Measurements from ENCODE around the gene GAK. TPM values are rescaled to one million over a fixed set of nuclear protein-coding genes. Genes with fewer than 3 reads are reported as not detected.

The GAK gene
- total RNA-seq, 2 experiments from 2014 or later = 97.8 to 102 TPM

DNA sequence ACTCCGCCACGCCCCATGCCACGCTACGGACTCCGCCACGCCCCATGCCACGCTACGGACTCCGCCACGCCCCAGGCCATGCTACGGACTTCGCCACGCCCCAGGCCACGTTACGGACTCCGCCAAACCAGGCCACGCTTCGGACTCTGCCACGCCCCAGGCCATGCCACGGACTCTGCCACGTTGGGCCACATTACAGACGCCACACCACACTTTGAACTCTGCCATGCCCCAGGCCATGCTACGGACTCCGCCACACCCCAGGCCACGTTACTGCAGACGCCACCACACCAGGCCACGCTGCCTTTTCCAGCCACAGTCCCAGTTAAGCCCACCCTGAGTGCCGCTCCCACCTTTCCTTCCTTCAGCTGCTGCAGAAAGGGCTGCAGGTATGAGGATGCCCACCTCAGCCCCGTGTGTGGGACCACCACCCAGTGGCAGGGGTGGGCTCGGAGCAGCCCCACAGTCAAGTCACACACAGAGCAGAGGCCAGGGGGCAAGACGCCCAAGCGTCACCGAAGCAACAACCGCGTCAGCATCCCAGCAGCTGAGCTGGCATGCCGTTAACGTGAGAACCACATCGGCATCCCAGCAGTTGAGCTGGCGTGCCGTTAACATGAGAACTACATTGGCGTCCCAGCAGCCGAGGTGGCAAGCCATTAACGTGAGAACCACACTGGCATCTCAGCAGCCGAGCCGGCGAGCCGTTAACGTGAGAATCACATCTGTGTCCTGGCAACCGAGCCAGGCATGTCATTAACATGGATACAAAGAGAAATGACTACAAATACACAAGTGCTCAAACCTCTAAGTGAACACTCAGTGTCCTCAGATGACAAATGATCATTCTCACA lies 26.4 kb downstream of the GAK start:
- H3K36me3 Mint-ChIP-seq (ENCODE audit: low read depth) = peaks cover 22% of the 10 kb centered on the region
- H3K27ac Mint-ChIP-seq = no peak overlapping the region
- H3K4me3 Mint-ChIP-seq = no peak overlapping the region
- no peaks in the 10 kb centered on the region for H3K4me1 Mint-ChIP-seq (ENCODE audit: low read depth)
- peaks cover 4% of the 10 kb centered on the region for H3K9me3 Mint-ChIP-seq
- ChIA-PET CTCF (no interaction called here), POLR2A (no interaction called here)
- DNase-seq (no peak), ATAC-seq (no peak)
- TF ChIP-seq, protein P1, sequence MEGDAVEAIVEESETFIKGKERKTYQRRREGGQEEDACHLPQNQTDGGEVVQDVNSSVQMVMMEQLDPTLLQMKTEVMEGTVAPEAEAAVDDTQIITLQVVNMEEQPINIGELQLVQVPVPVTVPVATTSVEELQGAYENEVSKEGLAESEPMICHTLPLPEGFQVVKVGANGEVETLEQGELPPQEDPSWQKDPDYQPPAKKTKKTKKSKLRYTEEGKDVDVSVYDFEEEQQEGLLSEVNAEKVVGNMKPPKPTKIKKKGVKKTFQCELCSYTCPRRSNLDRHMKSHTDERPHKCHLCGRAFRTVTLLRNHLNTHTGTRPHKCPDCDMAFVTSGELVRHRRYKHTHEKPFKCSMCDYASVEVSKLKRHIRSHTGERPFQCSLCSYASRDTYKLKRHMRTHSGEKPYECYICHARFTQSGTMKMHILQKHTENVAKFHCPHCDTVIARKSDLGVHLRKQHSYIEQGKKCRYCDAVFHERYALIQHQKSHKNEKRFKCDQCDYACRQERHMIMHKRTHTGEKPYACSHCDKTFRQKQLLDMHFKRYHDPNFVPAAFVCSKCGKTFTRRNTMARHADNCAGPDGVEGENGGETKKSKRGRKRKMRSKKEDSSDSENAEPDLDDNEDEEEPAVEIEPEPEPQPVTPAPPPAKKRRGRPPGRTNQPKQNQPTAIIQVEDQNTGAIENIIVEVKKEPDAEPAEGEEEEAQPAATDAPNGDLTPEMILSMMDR (IDR thresholded peaks at IDR 0.05) = no peak
- intact Hi-C loops (cut with micrococcal nuclease) = no loop called here
- H3K27me3 Mint-ChIP-seq = no peaks in the 10 kb centered on the region

DNA sequence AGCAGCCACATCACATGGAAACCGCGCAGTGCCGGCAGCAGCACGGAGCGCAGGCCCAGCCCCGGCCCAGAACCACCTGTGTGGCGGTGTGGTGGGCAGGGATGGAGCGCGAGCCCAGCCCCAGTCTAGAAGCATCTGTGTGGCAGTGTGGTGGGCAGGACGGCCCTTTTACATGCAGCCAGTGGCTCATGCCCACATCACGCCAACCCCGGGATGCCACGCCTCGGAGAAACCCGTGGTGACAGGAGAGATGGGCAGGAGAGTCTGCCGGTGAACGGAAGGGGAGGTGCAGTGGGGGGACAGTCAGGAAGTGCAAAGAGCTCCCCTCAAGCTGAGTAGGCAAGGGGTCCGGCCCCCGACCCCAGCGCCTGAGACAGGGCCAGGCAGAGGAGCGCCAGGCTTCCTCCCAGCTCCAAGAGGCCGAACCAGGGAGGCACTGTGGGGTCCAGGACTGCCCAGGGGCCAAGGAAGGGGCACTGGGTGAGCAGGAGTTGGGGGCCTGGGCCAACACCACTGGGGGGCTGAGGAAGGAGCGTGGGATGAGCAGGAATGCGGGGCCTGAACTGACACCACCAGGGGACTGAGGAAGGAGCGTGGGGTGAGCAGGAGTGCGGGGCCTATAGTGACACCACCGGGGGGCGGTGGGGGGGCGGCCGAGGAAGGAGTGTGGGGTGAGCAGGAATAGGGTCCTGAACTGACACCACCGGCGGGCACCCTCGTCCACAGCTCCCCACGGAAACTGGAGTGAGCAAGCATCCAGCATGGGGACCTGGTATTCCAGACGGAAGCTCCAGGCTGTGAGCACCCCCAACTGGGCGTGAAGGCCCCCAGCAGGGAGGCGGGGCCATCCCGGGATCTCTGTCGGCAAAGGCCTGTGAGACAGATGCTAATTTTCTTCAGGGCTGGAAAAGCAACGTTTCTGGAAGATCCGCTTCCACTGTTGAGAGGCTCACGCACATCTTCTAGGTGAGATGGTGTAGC lies 28.8 kb downstream of the GAK start:
- H3K4me3 Mint-ChIP-seq = no peak overlapping the region
- TF ChIP-seq, protein P1 (IDR thresholded peaks at IDR 0.05) = no peak
- POLR2A ChIA-PET = no interaction called here

GRCh38 chr4:901192-901910 lies 30.8 kb downstream of the GAK start:
- TF ChIP-seq, protein P1 (IDR thresholded peaks at IDR 0.05) = no peak
- intact Hi-C loops (cut with micrococcal nuclease) = no loop called here
- Mint-ChIP-seq H3K27ac (no peak overlapping the region), H3K27me3 (no peaks in the 10 kb centered on the region), H3K9me3 (peaks cover 4% of the 10 kb centered on the region), H3K36me3 (ENCODE audit: low read depth) (peaks cover 23% of the 10 kb centered on the region), H3K4me3 (no peak overlapping the region), H3K4me1 (ENCODE audit: low read depth) (no peaks in the 10 kb centered on the region)
- DNase-seq = no peak
- ChIA-PET POLR2A (no interaction called here), CTCF (interaction anchor here (1.0 kb wide), 1 partner anchor 35 kb away, joined by 3 read pairs; no protein-coding TSS in a partner anchor)
- ATAC-seq = no peak

More for the DNA sequence above, 28.8 kb downstream of the GAK start:
- DNase-seq (no peak), ATAC-seq (no peak)
- H3K36me3 Mint-ChIP-seq (ENCODE audit: low read depth) = peaks cover 27% of the 10 kb centered on the region
- H3K4me1 Mint-ChIP-seq (ENCODE audit: low read depth) = no peaks in the 10 kb centered on the region
- no peak overlapping the region for H3K27ac Mint-ChIP-seq
- H3K27me3 Mint-ChIP-seq = no peaks in the 10 kb centered on the region
- intact Hi-C loops (cut with micrococcal nuclease) = no loop called here
- H3K9me3 Mint-ChIP-seq = peaks cover 4% of the 10 kb centered on the region
- CTCF ChIA-PET = no interaction called here

DNA sequence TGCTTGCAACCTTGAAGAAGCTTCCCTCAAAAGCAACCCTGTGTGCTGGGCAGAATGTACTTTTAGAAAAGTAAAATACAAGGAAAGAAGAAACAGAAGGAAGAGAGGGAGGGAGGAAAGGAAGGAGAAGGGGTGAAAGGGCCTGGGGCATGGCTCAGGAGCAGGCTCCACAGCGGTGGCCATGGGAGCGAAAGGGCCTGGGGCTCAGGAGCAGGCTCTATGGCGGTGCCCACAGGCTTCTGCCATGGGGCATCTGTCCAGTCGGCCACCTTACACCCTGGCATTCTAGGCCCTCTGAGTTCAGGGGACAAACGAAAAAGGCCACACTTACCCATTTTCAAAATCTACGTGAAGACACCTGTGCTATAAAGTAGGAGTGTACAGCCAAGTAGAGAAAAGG lies 31.4 kb downstream of the GAK start:
- ChIA-PET CTCF (no interaction called here), POLR2A (no interaction called here)
- Mint-ChIP-seq H3K4me3 (no peak overlapping the region), H3K4me1 (ENCODE audit: low read depth) (no peaks in the 10 kb centered on the region), H3K27ac (no peak overlapping the region), H3K36me3 (ENCODE audit: low read depth) (peaks cover 21% of the 10 kb centered on the region), H3K27me3 (no peaks in the 10 kb centered on the region), H3K9me3 (peaks cover 2% of the 10 kb centered on the region)
- ATAC-seq (no peak), DNase-seq (no peak)
- intact Hi-C loops (cut with micrococcal nuclease) = no loop called here
- TF ChIP-seq, protein P1 (IDR thresholded peaks at IDR 0.05) = no peak
